Stimulated activated CD4-positive, alpha-beta T cell treated with anti-CD3 and anti-CD28 coated beads, Interleukin-1b, Interleukin-23, amount 100 ng/mL, for 4 hours (primary cell): ENCODE results near the gene TMEM82.

Source experiments
- DNase-seq, 2 donors: peaks; one replicate each; pipeline ENCODE4 v3.0.0-alpha.2; 2020; ENCODE audit warnings: low read depth in 2 of 2

The TMEM82 gene

DNA sequence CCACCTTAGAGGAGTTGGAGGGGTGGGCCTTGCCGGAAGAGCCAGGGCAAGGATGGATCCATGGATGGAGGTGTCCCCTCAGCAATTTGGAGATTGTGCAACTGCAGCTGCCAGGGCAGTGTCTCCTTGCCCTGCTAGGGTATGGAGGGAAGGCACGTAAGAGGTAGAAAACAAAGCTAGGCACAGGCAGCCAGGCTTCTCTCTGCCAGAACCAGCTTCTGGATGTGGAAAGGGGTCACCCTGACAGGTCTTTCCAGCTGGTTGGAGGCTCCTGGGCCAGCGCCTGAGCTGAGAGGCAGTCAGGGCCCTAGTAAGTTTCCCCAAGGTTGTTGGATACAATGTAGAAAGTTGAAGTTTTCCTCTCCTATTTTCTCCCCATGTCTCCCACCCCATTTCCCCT, 21.4 kb upstream of the TMEM82 start:
- no peak for DNase-seq

DNA sequence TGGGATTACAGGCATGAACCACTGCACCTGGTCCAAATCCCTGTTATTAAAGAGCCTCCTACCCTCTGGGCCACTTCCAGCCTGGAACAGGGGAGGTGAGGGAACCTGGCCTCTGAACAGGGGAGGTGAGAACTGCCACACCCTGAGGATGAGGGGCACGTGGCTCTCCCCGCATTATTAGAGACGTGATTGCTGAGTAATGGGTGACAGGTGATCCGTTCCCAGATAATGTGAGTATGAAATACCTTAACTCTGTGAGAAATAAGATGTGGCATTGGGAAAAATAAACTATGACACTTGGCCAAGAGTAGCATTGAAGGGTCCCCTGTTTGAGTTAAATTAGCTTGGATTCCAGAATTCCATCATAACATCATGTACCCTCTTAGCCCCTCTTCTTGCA, 19.9 kb upstream of the TMEM82 start:
- DNase-seq = no peak

DNA sequence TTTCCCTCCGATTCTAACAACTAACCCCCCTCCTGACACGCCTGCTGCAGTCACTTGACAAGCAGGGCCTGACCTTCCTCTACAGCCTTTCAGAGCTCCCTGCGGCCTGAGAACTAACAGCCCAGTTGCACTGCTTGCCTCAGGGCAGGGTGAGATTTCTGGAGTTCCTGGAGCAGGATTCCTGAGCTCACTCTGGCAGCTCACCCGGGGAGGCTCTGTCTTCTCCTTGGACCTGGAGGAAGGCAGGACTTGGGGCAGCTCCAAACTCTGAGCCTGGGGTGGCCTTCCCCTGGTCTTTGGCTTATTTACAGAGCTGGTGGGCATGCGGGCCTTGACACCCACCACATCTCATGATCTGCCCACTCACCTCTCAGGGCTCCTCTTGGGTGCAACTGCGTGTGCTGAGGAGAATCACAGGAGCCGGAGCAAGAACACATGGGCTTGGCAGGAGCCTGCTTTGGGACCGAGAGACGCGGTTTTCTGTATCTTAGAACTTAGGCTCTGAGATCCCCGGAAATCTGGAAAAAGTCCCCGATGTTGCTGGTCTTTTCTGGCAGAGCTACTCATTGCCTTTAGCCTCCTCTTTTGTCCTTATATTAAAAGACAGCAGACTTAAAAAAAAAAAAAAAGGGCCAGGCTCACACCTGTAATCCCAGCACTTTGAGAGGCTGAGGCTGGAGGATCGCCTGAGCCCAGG, 19.3 kb upstream of the TMEM82 start:
- DNase-seq = no peak

DNA sequence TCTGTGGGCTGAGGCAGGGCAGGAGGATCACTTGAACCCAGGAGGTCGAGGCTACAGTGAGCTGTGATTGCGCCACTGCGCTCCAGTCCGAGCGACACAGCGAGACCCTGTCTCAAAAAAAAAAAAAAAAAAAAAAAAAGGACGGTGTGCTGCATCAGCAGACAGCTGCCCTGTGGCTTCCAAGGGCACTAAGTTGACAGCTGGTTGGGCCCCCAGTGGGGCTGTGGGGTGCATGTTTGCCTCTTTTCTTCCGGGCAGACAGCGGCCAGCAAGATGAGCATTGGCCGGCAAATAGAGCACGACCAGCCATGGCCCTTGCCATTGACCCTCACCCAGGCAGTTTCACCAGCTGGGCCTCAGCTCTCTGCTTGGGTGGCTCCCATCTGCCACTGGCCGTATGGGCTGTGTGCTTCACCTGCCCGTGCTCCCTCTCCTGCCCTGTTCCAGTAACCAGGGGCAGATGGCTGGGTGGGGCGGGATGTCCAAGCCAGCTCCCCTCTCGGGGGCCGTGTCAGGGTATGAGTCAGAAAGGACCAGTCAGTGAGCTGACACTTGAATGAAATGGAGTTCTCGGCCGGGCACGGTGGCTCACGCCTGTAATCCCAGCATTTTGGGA, 18.6 kb upstream of the TMEM82 start:
- no peak for DNase-seq

DNA sequence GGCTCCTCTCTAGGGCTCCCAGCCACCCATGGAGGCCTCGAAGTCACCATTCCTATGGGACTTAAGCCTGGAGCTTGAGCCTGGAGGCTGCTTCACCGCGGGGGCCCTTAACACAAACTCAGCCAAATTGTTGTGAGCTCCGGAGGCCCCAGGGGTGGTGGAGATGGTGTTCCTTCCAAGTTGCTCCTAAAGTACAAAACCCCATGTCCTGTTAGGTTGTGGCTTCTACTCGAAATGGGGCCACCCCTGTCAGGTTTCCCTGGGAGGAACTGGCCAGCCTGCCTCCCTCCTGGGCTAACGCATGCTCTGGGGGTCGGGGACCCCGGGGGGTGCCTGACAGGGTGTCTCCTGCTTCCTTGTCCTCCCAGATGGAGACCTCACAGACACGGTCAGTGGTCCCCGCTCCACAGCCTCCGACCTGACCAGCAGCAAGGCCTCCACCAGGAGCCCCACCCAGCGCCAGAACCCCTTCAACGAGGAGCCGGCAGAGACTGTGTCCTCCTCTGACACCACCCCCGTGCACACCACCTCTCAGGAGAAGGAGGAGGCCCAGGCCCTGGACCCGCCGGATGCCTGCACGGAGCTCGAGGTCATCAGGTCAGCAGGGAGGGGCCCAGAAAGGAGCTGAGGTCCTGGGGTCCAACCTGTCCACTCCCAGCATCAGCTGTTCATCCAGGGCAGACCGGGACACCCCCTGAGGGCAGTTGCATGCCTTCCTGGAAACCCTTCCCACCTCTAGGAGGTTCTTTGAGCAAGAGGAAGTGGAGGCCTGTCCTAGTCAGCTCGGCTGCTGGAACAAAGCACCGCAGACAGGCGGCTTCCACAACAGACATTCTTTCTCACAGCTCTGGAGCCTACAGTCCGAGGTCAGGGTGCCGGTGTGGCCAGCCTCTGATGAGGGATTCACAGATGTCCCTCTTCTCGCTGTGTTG, 17.1 kb upstream of the TMEM82 start:
- no peak for DNase-seq

DNA sequence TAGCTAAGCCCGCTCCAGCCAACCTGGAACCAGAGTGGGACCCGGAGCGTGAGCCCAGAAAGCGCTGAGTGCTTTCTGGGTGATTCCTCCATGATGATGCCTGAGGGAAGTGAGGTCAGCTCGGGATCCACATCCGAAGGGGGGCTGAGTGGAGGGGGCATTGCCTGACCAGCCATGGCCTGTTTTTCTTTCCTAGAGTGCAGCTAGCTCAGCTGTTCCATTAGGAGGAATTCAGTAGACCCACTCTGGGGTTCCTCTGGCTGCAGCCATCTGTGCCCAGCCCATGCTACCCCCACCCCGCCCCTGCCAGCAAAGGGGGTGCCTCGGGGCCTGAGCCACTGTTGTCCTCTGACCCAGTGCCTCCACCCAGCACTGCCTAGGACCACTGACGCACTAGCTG, 15.8 kb upstream of the TMEM82 start:
- no peak for DNase-seq

DNA sequence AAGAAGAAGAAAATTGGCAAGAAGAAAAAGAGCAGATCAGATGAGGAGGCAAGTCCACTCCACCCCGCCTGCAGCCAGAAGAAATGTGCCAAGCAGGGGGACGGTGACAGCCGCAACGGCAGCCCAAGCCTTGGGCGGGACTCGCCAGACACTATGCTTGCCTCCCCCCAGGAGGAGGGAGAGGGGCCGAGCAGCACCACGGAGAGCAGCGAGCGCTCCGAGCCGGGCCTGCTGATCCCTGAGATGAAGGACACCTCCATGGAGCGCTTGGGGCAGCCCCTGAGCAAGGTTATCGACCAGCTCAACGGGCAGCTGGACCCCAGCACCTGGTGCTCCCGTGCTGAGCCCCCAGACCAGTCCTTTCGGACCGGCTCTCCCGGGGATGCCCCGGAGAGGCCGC, 15.3 kb upstream of the TMEM82 start:
- no peak for DNase-seq

DNA sequence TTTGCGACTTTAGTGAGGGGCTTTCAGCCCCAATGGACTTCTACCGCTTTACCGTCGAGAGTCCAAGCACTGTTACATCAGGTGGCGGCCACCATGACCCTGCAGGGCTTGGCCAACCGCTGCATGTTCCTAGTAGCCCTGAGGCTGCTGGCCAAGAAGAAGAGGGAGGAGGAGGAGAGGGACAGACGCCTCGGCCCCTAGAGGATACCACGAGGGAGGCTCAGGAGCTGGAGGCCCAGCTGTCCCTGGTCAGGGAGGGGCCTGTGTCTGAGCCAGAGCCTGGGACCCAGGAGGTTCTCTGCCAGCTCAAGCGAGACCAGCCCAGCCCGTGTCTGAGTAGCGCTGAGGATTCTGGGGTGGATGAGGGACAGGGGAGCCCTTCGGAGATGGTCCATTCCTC, 14.9 kb upstream of the TMEM82 start:
- DNase-seq = no peak

DNA sequence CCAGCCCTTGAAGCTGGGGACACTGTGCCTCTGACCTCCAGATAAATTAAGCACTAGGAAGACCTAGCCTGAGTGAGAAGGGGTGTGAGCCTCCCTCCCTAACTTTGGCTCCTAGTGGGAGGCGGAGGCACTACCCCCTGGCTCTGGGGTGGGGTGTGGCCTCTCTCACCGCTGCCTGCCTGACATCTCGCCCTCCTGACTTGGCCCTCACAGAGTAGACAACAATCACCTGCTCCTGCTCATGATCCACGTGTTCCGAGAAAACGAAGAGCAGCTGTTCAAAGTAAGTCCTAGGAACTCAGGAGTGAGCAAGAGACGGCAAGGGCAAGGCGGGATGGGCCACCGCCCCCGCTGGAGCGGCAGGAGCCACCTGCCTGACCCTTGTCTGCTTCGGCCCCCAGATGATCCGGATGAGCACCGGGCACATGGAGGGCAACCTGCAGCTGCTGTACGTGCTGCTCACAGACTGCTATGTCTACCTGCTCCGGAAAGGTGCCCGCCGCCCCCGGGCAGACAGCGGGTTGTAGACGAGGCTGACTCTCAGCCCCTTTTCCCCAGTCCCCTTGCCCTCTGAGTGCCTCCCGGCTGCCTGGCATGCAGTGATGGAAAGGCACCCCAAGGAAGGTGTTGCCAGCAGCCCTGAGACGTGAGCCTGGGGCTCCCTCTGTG, 14.3 kb upstream of the TMEM82 start:
- DNase-seq = no peak

DNA sequence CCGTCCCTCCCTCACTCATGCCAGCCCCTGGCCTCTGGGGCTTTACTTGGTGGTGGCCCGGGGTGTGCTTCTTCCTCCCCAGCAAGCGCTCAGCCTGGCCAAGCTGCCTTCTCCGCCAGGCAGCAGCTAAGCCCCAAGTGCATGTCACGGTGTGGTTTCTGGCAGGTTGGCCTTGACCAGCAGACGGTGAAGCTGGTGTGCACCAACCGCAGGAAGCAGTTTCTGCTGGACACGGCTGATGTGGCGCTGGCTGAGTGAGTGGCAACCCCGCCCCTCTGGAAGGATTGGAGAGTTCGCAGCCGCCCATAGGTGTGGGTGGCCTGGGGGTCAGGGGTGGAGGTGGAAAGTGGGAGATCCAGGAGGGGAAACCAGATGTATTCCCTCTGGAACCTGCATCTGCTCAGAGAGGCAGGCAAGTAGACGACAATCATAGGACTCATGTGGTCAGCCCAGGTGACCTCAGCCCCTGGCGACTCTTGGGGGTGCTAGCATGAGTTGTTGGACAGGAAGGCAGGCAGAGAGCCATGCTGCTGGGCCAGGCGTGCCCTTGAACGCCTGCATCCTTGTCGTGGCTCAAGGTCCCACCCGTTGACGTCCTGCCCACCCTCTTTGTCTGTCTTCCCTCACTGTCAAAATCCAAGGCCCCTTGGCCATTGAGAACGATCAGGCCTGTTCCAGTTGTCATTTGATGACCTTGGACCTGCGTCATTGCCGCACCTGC, 13.2 kb upstream of the TMEM82 start:
- DNase-seq = no peak

DNA sequence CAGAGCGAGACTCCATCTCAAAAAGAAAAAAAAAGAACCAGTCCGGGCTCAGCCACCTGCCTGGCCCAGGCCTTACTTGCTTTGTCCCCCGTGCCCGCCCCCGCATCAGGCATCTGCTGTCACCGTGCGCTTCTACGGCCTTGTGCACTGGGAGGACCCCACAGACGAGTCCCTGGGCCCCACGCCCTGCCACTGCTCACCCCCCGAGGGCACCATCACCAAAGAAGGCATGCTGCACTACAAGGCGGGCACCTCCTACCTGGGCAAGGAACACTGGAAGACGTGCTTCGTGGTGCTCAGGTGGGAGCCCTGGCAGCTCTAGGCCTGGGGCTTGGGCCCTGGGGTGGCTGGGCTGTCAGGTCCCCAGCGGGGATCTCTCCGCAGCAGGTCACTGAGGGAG, 11.9 kb upstream of the TMEM82 start:
- DNase-seq = no peak

DNA sequence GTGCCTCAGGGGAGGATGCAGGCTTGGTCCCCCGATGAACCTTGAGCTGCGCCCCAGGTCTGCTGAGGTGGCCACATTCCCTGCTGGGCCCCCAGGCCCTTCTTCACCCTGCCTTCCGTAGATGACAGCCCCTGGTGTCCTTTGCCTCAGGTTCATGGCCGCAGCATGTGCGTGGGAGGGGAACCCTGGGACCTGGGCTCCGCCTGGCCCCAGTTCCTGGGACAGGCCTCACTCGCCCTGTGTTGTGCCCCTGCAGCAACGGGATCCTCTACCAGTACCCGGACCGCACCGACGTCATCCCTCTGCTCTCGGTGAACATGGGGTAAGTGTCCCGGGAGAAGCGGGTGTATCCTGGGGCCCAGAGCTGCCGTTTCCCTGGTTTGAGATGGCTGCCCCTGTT, 11.4 kb upstream of the TMEM82 start:
- DNase-seq = no peak

DNA sequence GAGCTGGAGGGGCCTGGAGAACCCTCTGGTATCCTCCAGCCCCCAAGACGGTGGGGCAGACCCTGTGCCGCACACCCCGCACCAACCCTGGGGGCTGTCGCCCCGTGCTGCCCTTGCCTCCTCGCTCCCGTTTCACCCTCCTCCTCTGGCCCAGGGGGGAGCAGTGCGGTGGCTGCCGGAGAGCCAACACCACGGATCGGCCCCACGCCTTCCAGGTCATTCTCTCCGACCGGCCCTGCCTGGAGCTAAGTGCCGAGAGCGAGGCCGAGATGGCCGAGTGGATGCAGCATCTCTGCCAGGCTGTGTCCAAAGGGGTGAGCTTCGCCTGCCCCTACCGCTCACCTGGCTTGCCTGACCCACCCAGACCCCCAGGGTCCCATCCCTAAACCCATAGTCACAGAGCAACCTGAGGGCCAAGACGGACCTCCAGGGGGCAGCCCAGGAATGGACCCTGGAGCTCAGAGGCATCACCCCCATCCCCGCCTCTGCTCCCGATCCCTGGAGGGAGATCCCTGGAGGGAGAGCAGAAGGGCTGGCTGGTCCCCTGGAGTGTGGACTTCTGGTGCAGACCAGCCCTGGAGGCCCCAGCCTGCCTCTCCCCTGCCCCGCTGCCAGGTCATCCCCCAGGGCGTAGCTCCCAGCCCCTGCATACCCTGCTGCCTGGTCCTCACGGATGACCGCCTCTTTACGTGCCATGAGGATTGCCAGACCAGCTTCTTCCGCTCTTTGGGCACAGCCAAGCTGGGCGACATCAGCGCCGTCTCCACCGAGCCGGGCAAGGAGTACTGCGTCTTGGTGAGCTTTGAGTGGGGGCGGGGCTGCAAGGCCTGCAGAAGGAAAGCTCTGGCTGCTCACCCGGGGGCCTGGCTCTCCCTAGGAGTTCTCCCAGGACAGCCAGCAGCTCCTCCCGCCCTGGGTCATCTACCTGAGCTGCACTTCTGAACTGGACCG, 10.3 kb upstream of the TMEM82 start:
- no peak for DNase-seq

DNA sequence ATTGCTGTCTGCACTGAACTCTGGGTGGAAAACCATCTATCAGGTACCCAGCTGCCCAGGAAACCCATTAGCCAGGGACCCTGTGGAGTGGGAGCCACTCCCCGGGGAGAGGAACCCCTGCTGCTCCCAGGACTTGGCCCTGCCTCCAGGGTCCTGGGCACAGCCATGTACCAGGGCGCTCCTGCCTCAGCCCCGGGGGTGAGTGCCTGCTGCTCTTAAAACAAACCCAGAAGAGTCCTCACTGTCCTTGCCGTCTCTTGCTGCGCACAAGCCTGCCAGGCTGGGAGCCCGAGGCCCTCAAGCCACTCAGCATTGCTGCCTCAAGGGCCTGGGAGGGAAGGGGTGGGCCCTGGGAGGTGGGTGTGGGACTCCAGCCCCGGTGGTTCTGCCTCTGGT, 9.6 kb upstream of the TMEM82 start:
- DNase-seq = no peak

DNA sequence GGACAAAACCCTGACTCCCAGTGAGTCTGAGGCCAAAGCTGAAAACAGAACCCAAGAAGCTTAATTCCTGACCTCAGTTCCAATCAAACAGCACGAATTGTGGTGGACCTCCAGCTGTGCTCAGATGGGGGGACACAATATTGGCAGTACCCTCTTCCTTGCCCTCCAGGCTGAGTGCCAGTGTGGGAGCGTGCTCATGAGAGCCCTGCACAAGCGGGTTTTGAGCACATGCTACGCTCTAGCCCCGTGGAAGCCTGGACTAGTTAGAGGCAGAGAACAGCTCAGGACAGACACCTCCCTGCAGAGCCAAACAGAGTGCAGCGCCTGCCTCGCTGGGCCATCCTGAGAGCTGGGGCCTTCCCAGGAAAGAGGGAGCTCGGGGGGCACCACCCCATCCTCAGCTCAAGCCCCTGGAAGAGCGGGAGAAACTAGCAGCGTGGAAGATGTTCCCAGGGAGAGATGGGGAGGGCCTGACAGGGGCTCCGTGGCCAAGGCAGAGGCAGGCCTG, 9.0 kb upstream of the TMEM82 start:
- DNase-seq = no peak

DNA sequence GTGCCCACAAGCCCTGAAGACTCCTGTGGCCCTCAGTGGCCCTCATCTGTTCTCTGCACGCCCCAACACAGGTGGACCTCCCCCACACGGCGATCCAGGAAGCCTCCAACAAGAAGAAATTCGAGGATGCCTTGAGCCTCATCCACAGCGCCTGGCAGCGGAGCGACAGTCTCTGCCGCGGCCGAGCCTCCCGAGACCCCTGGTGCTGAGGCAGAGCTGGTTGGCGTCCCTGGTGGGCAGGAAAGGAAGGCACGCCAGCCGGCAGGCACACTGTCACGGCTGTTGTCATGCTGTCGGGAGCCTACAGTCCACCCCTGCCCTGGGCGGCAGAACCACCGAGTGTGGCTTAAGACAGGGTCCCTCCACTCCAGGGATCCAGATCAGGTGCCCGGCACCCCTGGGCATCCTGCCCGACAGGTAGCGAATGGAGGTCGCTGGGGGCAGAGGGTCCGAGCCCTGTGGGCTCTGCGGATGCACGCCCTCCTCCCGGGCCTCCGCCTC, 8.5 kb upstream of the TMEM82 start:
- DNase-seq = no peak

DNA sequence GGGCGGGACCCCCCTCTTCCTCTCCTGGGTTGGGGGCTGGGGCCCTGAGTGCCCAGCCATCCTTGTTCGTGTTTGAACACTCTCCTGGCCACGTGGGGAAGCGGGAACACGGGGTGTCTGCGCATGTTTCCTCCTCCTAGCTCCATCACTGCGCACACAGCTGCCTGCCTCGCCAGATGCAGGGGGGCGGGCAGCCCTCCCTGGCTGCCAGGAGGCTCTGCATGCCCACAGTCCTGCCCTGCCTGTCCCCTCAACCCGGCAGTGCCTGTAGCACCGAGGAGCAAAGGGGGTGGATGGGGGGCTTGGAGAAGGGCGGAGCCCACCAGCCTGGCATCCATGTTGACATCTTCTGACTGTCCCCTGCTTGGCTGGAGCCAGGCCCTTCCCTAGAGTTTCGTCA, 8.0 kb upstream of the TMEM82 start:
- no peak for DNase-seq

DNA sequence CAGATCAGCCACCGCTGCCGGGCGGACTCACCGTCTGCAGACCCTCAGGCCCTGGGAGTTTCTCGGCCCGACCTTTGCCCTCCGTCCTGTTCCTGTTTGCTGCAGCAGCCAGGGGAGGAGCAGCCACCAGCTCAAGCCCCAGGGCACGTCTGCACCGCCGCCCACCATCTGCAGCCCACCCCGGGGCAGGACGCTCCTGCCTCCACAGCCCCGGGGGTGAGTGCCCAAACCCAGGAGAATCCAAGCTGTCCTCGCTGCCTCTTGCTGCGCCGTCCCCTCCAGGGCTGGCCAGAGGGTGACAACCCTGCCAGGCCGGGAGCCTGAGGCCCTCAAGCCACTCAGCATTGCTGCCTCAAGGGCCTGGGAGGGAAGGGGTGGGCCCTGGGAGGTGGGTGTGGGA, 7.4 kb upstream of the TMEM82 start:
- DNase-seq = no peak

DNA sequence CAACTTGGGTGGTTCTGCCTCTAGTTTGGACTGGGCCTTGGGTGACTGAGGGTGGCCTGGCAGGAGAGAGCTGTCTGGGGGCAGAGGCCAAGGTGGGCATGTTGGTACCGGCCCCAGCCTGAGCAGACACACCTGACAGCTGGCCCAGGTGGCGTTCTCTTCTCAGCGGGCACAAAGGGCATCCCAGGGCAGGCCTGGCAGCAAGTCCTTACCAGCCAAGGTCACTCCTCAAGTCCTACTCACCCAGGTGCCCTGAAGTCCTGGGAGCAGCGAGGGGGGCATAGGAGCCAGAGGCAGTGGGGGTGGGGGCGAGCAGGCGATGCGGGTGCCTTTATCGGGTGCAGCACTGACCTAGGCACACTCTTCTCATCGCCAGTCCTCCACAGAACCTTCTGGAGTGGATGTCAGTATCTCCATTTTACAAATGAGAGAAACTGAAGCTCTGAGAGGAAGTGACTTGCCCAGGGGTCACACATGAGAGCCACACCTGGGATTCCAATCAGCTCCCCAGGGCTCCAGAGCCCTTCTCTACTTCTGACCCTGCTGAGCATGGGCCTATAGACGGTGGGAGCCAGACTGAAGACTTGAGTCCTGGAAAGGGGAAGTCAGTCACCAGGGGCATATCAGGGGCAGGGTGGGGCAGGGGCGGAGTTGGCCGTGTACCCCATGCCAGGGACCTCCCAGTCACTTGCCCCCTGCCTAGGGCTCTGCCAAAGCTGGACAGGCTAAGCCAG, 6.8 kb upstream of the TMEM82 start:
- no peak for DNase-seq
